Measurements from ENCODE around the gene PUS7L. TPM values are rescaled to one million over a fixed set of nuclear protein-coding genes. Genes with fewer than 3 reads are reported as not detected.

The PUS7L gene
- total RNA-seq, 1 donor from 2014 or later, result 19.8 TPM

DNA sequence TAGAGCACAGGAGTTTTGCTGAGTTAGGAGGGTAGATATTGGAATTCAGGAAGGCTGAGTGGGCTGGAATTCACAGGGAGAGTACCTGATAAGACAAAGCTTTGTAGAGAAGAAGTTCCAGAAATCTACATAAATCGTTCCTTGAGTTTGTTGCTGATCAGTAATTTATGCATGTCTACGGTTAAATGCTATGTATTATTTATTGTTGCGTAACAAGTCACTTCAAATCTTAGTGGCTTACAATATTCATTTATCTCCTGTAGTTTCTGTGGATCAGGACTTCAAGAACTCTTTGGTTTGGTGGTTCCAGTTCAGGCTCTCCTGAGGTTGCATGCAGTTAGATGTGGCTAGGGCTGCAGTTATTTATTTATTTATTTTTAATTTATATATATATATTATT is 7.8 kb downstream of the PUS7L start:
- Mint-ChIP-seq H3K27ac (ENCODE audit: unreplicated experiment) (no peak overlapping the region), H3K4me3 (ENCODE audit: unreplicated experiment) (no peak overlapping the region), H3K36me3 (ENCODE audit: unreplicated experiment) (no peaks in the 10 kb centered on the region), H3K4me1 (ENCODE audit: low read depth, unreplicated experiment) (no peaks in the 10 kb centered on the region), H3K27me3 (ENCODE audit: unreplicated experiment) (peaks cover 5% of the 10 kb centered on the region), H3K9me3 (ENCODE audit: unreplicated experiment) (no peaks in the 10 kb centered on the region)
- no peak for DNase-seq
- TF ChIP-seq, protein P1, sequence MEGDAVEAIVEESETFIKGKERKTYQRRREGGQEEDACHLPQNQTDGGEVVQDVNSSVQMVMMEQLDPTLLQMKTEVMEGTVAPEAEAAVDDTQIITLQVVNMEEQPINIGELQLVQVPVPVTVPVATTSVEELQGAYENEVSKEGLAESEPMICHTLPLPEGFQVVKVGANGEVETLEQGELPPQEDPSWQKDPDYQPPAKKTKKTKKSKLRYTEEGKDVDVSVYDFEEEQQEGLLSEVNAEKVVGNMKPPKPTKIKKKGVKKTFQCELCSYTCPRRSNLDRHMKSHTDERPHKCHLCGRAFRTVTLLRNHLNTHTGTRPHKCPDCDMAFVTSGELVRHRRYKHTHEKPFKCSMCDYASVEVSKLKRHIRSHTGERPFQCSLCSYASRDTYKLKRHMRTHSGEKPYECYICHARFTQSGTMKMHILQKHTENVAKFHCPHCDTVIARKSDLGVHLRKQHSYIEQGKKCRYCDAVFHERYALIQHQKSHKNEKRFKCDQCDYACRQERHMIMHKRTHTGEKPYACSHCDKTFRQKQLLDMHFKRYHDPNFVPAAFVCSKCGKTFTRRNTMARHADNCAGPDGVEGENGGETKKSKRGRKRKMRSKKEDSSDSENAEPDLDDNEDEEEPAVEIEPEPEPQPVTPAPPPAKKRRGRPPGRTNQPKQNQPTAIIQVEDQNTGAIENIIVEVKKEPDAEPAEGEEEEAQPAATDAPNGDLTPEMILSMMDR (IDR thresholded peaks at IDR 0.05; ENCODE audit: partially characterized antibody, unreplicated experiment), result no peak

DNA sequence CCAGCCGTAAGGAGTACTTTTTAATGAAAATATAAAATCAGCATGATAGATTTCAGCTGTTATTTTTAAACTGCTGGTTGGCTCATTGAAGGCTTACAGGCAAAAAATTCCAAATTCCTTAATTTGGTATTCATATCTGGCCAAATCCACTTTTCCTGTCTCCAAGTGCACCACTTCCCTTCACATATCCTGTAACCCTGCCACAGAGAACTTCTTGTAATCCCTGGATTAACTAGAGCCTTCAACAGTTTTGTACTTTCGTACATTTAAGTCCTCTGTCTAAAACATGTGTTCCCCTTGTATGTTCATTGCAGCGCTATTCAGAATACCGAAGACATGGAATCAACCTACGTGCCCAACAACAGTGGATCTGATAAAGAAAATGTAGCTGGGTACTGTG is 9.6 kb downstream of the PUS7L start:
- no peaks in the 10 kb centered on the region for H3K4me1 Mint-ChIP-seq (ENCODE audit: low read depth, unreplicated experiment)
- no peak overlapping the region for H3K27ac Mint-ChIP-seq (ENCODE audit: unreplicated experiment)
- TF ChIP-seq, protein P1 (IDR thresholded peaks at IDR 0.05; ENCODE audit: partially characterized antibody, unreplicated experiment), result no peak
- no peak overlapping the region for H3K4me3 Mint-ChIP-seq (ENCODE audit: unreplicated experiment)
- H3K9me3 Mint-ChIP-seq (ENCODE audit: unreplicated experiment), result no peaks in the 10 kb centered on the region
- no peak for DNase-seq
- no peaks in the 10 kb centered on the region for H3K36me3 Mint-ChIP-seq (ENCODE audit: unreplicated experiment)
- H3K27me3 Mint-ChIP-seq (ENCODE audit: unreplicated experiment), result peaks cover 5% of the 10 kb centered on the region

DNA sequence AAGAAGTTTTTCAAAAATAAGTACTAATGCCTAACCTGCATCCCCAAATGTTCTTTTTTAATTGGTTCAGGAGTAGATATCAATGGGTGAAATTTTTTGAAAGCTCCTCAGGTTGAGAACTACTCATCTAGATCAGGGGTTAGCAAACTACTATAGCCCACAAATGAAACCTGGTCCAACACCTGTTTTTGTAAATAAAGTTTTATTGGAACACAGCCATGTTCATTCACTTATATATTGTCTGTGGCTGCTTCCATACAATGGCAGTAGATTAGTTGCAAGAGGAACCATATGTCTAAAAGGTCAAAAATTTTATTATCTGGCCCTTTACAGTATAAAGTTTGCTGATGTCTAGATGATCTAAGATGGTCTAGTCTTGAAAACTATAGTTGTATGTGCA is 13.8 kb downstream of the PUS7L start:
- Mint-ChIP-seq H3K36me3 (ENCODE audit: unreplicated experiment) (no peaks in the 10 kb centered on the region), H3K9me3 (ENCODE audit: unreplicated experiment) (no peaks in the 10 kb centered on the region), H3K27me3 (ENCODE audit: unreplicated experiment) (peaks cover 5% of the 10 kb centered on the region), H3K27ac (ENCODE audit: unreplicated experiment) (no peak overlapping the region), H3K4me3 (ENCODE audit: unreplicated experiment) (no peak overlapping the region), H3K4me1 (ENCODE audit: low read depth, unreplicated experiment) (no peaks in the 10 kb centered on the region)
- no peak for DNase-seq
- TF ChIP-seq, protein P1 (IDR thresholded peaks at IDR 0.05; ENCODE audit: partially characterized antibody, unreplicated experiment), result no peak

DNA sequence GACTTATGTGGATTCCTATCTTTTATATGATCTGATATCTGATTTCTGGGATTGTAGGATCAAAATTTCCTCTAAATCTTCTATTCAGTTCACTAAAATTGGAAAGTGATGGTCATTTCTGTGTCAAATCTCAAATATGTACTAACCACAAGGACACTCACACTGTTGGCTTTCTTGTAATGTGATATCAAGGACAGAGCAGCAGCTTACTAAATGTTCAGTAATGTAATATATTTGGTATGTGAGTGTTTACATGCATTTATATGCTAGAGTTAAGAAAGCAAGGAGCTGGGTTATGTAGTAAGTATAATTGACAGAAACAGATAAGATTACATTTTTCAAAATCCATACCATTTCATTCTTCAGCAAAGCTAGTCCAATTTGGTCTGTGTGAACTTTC is 16.5 kb downstream of the PUS7L start:
- DNase-seq, result no peak
- no peaks in the 10 kb centered on the region for H3K4me1 Mint-ChIP-seq (ENCODE audit: low read depth, unreplicated experiment)
- no peaks in the 10 kb centered on the region for H3K9me3 Mint-ChIP-seq (ENCODE audit: unreplicated experiment)
- no peaks in the 10 kb centered on the region for H3K36me3 Mint-ChIP-seq (ENCODE audit: unreplicated experiment)
- TF ChIP-seq, protein P1 (IDR thresholded peaks at IDR 0.05; ENCODE audit: partially characterized antibody, unreplicated experiment), result no peak
- peaks cover 2% of the 10 kb centered on the region for H3K27me3 Mint-ChIP-seq (ENCODE audit: unreplicated experiment)
- no peak overlapping the region for H3K27ac Mint-ChIP-seq (ENCODE audit: unreplicated experiment)
- H3K4me3 Mint-ChIP-seq (ENCODE audit: unreplicated experiment), result no peak overlapping the region

DNA sequence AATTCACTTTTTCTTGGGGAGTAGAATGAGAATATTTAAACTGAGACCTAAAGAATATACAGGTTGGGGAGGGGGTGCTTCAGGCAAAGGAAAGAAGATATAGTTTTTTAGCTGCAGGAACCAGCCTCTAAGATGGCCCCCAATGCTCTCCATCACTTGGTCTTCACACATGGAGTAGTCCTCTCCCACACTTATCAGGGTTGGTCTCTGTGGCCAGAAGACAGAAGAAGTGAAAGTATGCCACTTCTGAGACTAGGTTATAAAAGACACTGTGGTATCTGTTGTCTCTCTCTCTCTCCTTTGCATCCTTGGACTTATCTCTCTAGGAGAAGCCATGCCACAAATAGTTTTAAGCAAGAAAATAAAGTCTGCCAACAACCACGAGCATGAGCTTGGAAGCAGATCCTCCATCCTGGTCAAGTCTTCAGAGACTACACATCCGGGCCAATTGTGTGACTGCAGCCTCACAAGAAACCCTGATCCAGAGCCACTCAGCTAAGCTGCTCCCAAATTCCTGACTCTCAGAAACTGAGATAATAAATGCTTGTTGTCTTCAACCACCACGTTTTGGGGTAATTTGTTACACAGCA is 18.0 kb downstream of the PUS7L start:
- no peak for DNase-seq
- Mint-ChIP-seq H3K4me1 (ENCODE audit: low read depth, unreplicated experiment) (no peaks in the 10 kb centered on the region), H3K36me3 (ENCODE audit: unreplicated experiment) (no peaks in the 10 kb centered on the region), H3K9me3 (ENCODE audit: unreplicated experiment) (no peaks in the 10 kb centered on the region), H3K27ac (ENCODE audit: unreplicated experiment) (no peak overlapping the region), H3K27me3 (ENCODE audit: unreplicated experiment) (no peaks in the 10 kb centered on the region), H3K4me3 (ENCODE audit: unreplicated experiment) (no peak overlapping the region)
- TF ChIP-seq, protein P1 (IDR thresholded peaks at IDR 0.05; ENCODE audit: partially characterized antibody, unreplicated experiment), result no peak

Data from glutamatergic neuron (in vitro differentiated cells).